NOMO-1 (cell line): ENCODE data around the gene CXCL13.
A peak's percentile ranks its signal among the peaks of the same experiment; 100 is the strongest.
"Not testable (repeated sequence)": the region's sequence is repeated elsewhere in the genome, so short reads cannot be mapped to it uniquely, and the experiment has no call there.

Experiments used
- DNase-seq, 2 experiments: peaks; one replicate each; lab custom pipeline; 2025; ENCODE audit not compliant: unreplicated experiment in 2 of 2; lab: John Stamatoyannopoulos, UW

The CXCL13 gene

GRCh38 chr4:77600521-77601451 is 4.8 kb upstream of the CXCL13 start:
- peak in 1 of 2 experiments; percentile 14 for DNase-seq

GRCh38 chr4:77601614-77602187 is 3.9 kb upstream of the CXCL13 start:
- DNase-seq, result no peak

DNA sequence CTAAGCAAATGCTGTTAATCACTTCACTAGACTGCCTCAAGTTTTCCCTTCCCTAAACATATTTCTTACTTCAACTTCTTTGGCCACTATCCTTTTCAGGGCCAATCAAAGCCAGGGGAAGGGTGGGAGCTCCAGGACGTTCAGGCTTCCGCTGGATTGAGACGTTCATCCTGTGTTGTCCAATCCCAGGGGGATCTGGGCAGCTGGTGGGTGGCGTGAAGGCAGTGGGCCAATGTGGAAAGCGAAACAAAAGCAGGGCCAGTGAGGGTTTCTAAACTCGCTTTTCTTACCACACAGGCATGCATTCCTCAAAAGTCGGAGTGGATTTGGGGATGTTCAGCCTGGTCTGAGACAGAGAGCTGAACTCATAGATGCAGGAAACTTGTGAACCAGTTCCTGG is 7.6 kb downstream of the CXCL13 start:
- no peak for DNase-seq

GRCh38 chr4:77615153-77615552 is 9.5 kb downstream of the CXCL13 start:
- DNase-seq, result no peak

DNA sequence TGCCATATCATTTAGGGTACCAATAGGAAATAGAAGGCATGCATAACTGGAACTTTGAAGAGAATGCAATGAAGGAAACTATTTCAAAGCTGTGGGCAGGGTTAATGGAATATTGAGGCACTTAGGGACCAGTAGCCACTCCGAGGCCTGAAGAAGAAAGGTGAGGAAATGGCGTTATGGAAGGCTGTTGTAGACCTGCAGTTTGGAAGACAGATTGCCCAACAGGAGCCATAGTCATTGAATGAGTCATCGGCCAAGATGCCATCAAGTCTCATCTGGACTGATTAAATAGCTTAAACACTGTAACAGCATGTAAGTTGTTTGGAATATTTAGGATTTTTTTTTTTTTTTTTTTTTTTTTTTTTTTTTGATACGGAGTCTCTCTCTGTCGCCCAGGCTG is 11.6 kb downstream of the CXCL13 start:
- no peak for DNase-seq

GRCh38 chr4:77618383-77619241 is 13.0 kb downstream of the CXCL13 start:
- DNase-seq, result peak; percentile 29 to 45

DNA sequence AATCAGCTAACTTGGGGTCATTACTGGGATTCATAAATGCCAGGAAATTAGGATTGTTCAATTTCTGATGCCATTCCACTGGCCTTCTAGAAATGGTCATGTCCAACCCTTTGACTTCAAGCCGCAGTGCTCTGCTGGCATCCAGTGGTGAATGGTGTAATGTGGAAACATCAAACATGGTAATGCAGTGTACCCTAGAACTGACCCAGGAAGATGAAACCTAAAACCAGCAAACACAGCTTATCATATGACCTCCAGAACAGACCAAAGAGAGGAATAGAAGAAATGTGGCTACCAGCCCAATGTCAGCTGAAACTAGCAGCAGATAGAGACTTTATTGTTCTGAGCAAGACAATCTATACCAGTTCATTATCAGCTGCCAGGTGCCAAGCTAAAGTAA is 13.8 kb downstream of the CXCL13 start:
- no peak for DNase-seq

GRCh38 chr4:77621254-77621653 is 15.6 kb downstream of the CXCL13 start:
- no peak for DNase-seq

- DNase-seq, result no peak
Measured at GRCh38 chr4:77623091-77623490, 17.5 kb downstream of the CXCL13 start.

- DNase-seq, result no peak
Measured at GRCh38 chr4:77624213-77624612, 18.6 kb downstream of the CXCL13 start.

DNA sequence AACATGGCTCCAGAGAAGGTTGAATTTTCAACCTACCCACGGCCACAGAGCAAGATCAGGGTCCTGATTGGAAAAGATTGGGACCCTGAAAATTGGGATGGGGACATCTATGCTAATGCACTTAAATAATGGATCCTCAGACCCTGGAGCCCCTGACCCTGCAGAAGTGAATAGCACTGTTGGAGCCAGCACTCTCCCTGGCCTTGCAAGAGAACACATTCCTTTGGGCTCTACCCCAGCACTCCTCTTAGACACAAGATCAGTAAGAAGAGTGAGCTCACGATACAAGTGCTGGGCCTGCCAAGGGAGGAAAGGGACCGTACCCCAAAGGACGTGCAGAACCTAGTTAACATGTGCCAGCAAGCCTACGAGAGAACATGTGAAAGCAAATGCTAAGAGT is 19.9 kb downstream of the CXCL13 start:
- no peak for DNase-seq

GRCh38 chr4:77629885-77630284 is 24.3 kb downstream of the CXCL13 start:
- DNase-seq, result no peak

DNA sequence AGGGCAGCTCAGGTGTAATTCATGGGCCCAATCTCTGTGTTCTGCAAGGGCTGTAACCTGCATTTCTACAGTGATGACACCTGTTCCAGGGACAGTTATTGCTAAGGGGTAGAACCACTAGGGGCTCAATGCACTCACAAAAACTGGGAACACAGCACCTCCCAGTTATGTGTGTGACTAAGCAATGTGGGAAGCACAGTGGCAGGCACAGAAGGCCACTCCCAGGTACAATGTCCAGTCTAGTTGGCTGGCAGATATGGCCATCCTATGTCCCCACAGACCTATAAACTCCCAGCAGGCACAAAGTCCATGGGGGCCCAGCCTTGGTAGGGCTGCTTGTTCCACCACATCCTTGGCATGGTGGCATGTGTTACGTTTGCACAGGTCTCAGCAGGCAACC is 25.7 kb downstream of the CXCL13 start:
- no peak for DNase-seq

DNA sequence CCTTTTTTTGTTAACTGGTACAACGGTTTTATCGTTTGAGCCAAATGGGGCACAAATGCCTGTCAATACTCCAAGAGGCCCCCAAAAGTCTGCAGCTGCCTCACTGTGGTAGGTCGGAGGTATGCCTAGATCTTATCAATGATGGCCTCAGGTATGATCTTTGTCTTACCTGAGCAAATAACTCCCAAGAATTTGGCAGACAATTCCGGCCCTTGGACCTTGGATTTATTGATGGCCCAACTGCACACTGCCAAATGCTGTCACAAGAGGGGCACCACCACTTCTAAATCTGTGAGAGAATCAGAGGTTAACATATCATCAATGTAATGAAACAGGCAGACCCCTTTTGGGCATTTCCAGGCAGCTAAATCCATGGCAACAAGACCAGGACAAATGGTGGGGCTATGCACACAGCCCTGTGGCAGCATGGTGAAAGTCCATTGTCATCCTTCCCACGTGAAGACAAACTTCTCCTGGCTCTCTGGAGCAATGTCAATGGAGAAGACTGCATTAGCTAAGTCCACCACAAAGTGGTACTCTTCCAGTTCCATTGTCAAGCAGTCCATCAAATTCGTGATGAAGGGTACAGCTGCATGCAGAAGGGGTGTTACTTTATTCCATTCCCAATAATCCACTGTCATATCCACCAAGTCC is 28.6 kb downstream of the CXCL13 start:
- DNase-seq, result no peak

DNA sequence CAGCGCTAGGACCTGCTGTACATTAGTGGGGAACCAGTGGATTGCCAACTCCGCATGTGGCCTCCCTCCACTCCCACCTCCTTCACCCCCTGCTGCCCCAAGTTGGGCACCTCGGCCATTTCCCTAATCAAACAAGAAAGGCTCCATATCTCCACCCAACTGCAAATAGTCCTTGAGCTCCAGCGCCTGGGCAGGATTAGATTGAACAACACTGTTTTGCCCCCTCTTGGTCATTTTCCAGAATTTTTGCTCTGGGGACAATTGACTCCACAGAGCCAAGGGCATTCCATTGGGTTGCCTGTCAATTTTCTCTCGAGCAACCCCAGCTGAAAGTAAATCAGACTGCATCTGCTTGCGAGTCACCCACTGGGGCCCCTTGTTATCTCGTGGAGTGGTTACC is 29.6 kb downstream of the CXCL13 start:
- no peak for DNase-seq

DNA sequence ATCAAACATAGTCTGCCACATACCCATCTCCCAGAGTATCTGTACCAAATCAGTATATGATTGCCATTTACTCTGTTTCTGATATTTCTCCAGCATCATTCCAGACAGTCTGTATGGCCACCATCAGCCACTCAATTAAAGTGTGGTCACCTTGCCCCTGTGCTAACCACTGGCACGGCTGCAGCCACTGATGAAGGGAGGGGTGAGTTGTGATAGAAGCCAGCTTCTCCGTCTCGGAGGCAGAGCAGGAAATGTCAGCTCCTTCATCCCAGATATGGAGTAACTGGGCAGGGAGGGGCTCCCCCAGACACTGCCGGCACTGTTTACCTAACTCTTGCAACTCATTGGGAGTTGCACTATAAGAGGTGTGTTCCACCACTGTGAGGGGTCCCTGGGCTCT is 30.3 kb downstream of the CXCL13 start:
- no peak for DNase-seq

DNA sequence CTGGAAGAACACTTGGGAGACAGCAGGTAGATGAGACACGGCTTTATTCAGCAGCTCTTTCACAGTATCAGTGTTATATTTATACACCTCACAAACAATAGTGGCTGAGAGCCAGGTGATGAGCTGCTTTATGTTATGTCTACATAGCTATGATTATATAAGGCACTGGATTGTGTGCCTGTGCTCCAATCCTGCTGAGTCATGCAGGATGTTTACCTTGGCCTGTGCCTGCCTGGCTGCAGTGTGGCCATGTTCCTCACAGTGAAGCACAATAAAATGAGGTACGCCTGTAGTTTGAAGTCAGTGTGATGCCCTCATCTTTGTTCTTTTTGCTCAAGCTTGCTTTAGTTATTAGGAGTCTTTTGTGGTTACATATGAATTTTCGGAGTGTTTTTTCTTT is 31.3 kb downstream of the CXCL13 start:
- DNase-seq, result no peak

- DNase-seq, result not testable (repeated sequence)
Measured at GRCh38 chr4:77644069-77644468, 38.4 kb downstream of the CXCL13 start.

DNA sequence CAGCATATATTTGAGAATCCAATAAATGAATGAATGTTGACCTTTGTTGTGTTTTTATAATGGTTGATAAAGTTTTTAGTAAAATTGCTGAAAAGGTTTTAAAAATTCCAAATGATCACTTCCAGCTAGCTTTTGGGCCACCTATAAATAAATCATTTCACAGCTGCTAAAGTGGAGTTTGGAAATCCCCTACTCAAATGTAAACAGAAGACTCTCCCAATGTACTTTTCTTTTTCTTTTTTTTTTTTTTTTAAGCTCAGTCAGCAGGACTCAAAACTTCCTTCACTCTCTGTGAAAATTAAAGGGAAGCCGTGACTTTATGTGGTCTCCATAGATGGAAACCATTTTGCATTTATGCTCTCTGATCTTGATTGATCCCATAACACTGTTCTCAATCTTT is 45.2 kb downstream of the CXCL13 start:
- no peak for DNase-seq

GRCh38 chr4:77651820-77652219 is 46.2 kb downstream of the CXCL13 start:
- no peak for DNase-seq
